AG04450 (cell line): ENCODE results near the gene SPECC1L. TPM values are rescaled to one million over a fixed set of nuclear protein-coding genes. Genes with fewer than 3 reads are reported as not detected.
"Not testable (repeated sequence)": the region's sequence is repeated elsewhere in the genome, so short reads cannot be mapped to it uniquely, and the experiment has no call there.

ENCODE experiments used
- CTCF ChIA-PET: fragments of 300-600, 350-600 bp; formaldehyde crosslinking; extraction: SDS; loops from one replicate; lab custom pipeline; 2022; ENCODE audit warnings: antibody characterized with exemption, inconsistent platforms; lab: Charles Lee
- POLR2A ChIA-PET: fragments of 350-600 bp; formaldehyde crosslinking; extraction: SDS; loops from one replicate; lab custom pipeline; 2021; ENCODE audit warnings: antibody characterized with exemption, inconsistent platforms; lab: Yijun Ruan, JAX
- DNase-seq: peaks from one replicate; pipeline ENCODE4 v3.0.0-alpha.2; 2011; ENCODE audit warnings: low read depth, low spot score
- H3K27ac ChIP-seq: one replicate; pipeline ENCODE4 v1.5.1; 2012; ENCODE audit warnings: low read depth, low read length, control low read depth
- H3K27me3 ChIP-seq: one replicate; pipeline ENCODE4 v1.6.0; 2012; ENCODE audit warnings: low read length; ENCODE audit not compliant: control insufficient read depth, insufficient read depth
- H3K4me3 ChIP-seq: 2 replicates; pipeline ENCODE4 v1.5.1; 2011; ENCODE audit warnings: mild to moderate bottlenecking, low read depth, low read length, control low read depth
- H3K9me3 ChIP-seq: 2 replicates; pipeline ENCODE4 v1.5.1; 2012; ENCODE audit warnings: low read length; ENCODE audit not compliant: control insufficient read depth, insufficient read depth
- CTCF ChIP-seq: IDR thresholded peaks from 2 replicates; pipeline ENCODE4 v1.5.1; 2011; ENCODE audit warnings: low read depth, low read length, control low read depth, inconsistent platforms
- polyA plus RNA-seq: library from polyadenylated mRNA; depleted of rRNA; stranded (reverse); fragments of >200 nt; gene quantifications from 2 replicates; pipeline ENCODE4 v1.2.3, GENCODE V29; 2011

Gene SPECC1L
- polyA plus RNA-seq, 1 experiment = 36.4 TPM

GRCh38 chr22:24315367-24315966, 44.8 kb downstream of the SPECC1L start:
- no peaks in the 10 kb centered on the region for H3K27me3 ChIP-seq
- peak; percentile 71 for DNase-seq
- TF ChIP-seq CTCF = no peak
- ChIA-PET CTCF (no interaction called here), POLR2A (no interaction called here)
- no peak overlapping the region for H3K4me3 ChIP-seq
- no peaks in the 10 kb centered on the region; the same call in 1 of the 2 replicates for H3K9me3 ChIP-seq
- H3K27ac ChIP-seq = no peak overlapping the region

GRCh38 chr22:24316264-24316663, 45.6 kb downstream of the SPECC1L start:
- POLR2A ChIA-PET, H3K27ac ChIP-seq, CTCF ChIA-PET, DNase-seq, H3K27me3 ChIP-seq, H3K4me3 ChIP-seq, H3K9me3 ChIP-seq: not testable (repeated sequence)

- CTCF ChIA-PET, POLR2A ChIA-PET, H3K9me3 ChIP-seq: not testable (repeated sequence)
Observed at GRCh38 chr22:24317511-24317910, 46.9 kb downstream of the SPECC1L start.

GRCh38 chr22:24319451-24319850, 48.8 kb downstream of the SPECC1L start:
- Histone ChIP-seq H3K27me3 (no peaks in the 10 kb centered on the region), H3K27ac (no peak overlapping the region), H3K9me3 (no peaks in the 10 kb centered on the region; the same call in 1 of the 2 replicates), H3K4me3 (no peak overlapping the region)
- ChIA-PET POLR2A (no interaction called here), CTCF (no interaction called here)
- no peak for DNase-seq
- no peak for TF ChIP-seq CTCF

More at GRCh38 chr22:24317511-24317910, 46.9 kb downstream of the SPECC1L start:
- H3K27ac ChIP-seq, H3K27me3 ChIP-seq, H3K4me3 ChIP-seq, DNase-seq: not testable (repeated sequence)

- POLR2A ChIA-PET = no interaction called here
- TF ChIP-seq CTCF = no peak
Observed at GRCh38 chr22:24321999-24322398, 51.4 kb downstream of the SPECC1L start.

GRCh38 chr22:24322522-24322921, 51.9 kb downstream of the SPECC1L start:
- CTCF ChIA-PET = interaction anchor here (1.8 kb wide), 1 partner anchor 180 kb away, joined by 3 read pairs; no protein-coding TSS in a partner anchor
- no peak overlapping the region for H3K4me3 ChIP-seq
- DNase-seq = no peak

More at GRCh38 chr22:24321999-24322398, 51.4 kb downstream of the SPECC1L start:
- Histone ChIP-seq H3K4me3 (no peak overlapping the region), H3K27me3 (no peaks in the 10 kb centered on the region), H3K27ac (no peak overlapping the region), H3K9me3 (no peaks in the 10 kb centered on the region; the same call in 1 of the 2 replicates)
- DNase-seq = no peak
- CTCF ChIA-PET = interaction anchor here (1.8 kb wide), 1 partner anchor 180 kb away, joined by 3 read pairs; no protein-coding TSS in a partner anchor

More at GRCh38 chr22:24322522-24322921, 51.9 kb downstream of the SPECC1L start:
- no peaks in the 10 kb centered on the region for H3K27me3 ChIP-seq
- no peak for TF ChIP-seq CTCF
- H3K27ac ChIP-seq = no peak overlapping the region
- POLR2A ChIA-PET = no interaction called here
- H3K9me3 ChIP-seq = no peaks in the 10 kb centered on the region; the same call in 1 of the 2 replicates
